ENCODE results near the gene AKAP8. TPM values are rescaled to one million over a fixed set of nuclear protein-coding genes. Genes with fewer than 3 reads are reported as not detected.
"Not testable (repeated sequence)": the region's sequence is repeated elsewhere in the genome, so short reads cannot be mapped to it uniquely, and the experiment has no call there.

The AKAP8 gene
- total RNA-seq, 1 experiment from 2014 or later: 50.8 TPM

- DNase-seq (ENCODE audit: low read depth, low spot score) (no peak), ATAC-seq (no peak)
- in situ Hi-C loops (cut with HindIII; ENCODE audit: low pct_unique_long_range_greater_than_20kb, low sequenced_read_pairs): no loop called here
- CTCF ChIA-PET: no interaction called here
- intact Hi-C loops (cut with micrococcal nuclease; ENCODE audit: unreplicated experiment): no loop called here
- Histone ChIP-seq H3K36me3 (ENCODE audit: control insufficient read depth, insufficient read depth, low read length) (no peaks in the 10 kb centered on the region; the same call in 1 of the 2 replicates), H3K27me3 (ENCODE audit: control insufficient read depth, insufficient read depth, low read length) (no peaks in the 10 kb centered on the region), H3K4me1 (ENCODE audit: control insufficient read depth, insufficient read depth, low read length) (no peaks in the 10 kb centered on the region), H3K27ac (ENCODE audit: low read length) (no peak overlapping the region), H3K4me3 (ENCODE audit: low read depth in 2 of 2, low read length in 2 of 2) (no peak overlapping the region), H3K9me3 (ENCODE audit: control insufficient read depth, insufficient read depth, low read depth, low read length) (no peaks in the 10 kb centered on the region)
- TF ChIP-seq REST (IDR thresholded peaks at IDR 0.05; ENCODE audit: insufficient read depth in 1 of 2, low read depth in 2 of 2, low read length in 1 of 2): no peak
- no peak for TF ChIP-seq SIN3A (IDR thresholded peaks at IDR 0.05; ENCODE audit: borderline replicate concordance, insufficient read depth, low read depth, low read length)
- no peak for TF ChIP-seq TCF7L2 (IDR thresholded peaks at IDR 0.05; ENCODE audit: low read depth, low read length)
- BruUV-seq (replicated peaks): no TSS peak
- POLR2A ChIA-PET: no interaction called here
Observed at GRCh38 chr19:15397236-15397635, 17.6 kb upstream of the AKAP8 start.

GRCh38 chr19:15396436-15396835, 16.8 kb upstream of the AKAP8 start:
- in situ Hi-C loops (cut with HindIII; ENCODE audit: low pct_unique_long_range_greater_than_20kb, low sequenced_read_pairs) (no loop called here), intact Hi-C loops (cut with micrococcal nuclease; ENCODE audit: unreplicated experiment) (no loop called here)
- Histone ChIP-seq H3K36me3 (ENCODE audit: control insufficient read depth, insufficient read depth, low read length) (no peaks in the 10 kb centered on the region; the same call in 1 of the 2 replicates), H3K27me3 (ENCODE audit: control insufficient read depth, insufficient read depth, low read length) (no peaks in the 10 kb centered on the region), H3K4me1 (ENCODE audit: control insufficient read depth, insufficient read depth, low read length) (no peaks in the 10 kb centered on the region), H3K27ac (ENCODE audit: low read length) (no peak overlapping the region), H3K9me3 (ENCODE audit: control insufficient read depth, insufficient read depth, low read depth, low read length) (no peaks in the 10 kb centered on the region), H3K4me3 (ENCODE audit: low read depth in 2 of 2, low read length in 2 of 2) (no peak overlapping the region)
- ATAC-seq: no peak
- BruUV-seq (replicated peaks): no TSS peak
- CTCF ChIA-PET: no interaction called here
- TF ChIP-seq REST (IDR thresholded peaks at IDR 0.05; ENCODE audit: insufficient read depth in 1 of 2, low read depth in 2 of 2, low read length in 1 of 2): no peak
- TF ChIP-seq SIN3A (IDR thresholded peaks at IDR 0.05; ENCODE audit: borderline replicate concordance, insufficient read depth, low read depth, low read length): no peak
- TF ChIP-seq TCF7L2 (IDR thresholded peaks at IDR 0.05; ENCODE audit: low read depth, low read length): no peak
- TF ChIP-seq POLR2AphosphoS5 (IDR thresholded peaks at IDR 0.05; ENCODE audit: low read depth, low read length): no peak
- TF ChIP-seq CTCF (IDR thresholded peaks at IDR 0.05): no peak
- no peak for DNase-seq (ENCODE audit: low read depth, low spot score)
- POLR2A ChIA-PET: no interaction called here

- in situ Hi-C loops (cut with HindIII; ENCODE audit: low pct_unique_long_range_greater_than_20kb, low sequenced_read_pairs); H3K4me3 ChIP-seq (ENCODE audit: low read depth in 2 of 2, low read length in 2 of 2); H3K36me3 ChIP-seq (ENCODE audit: control insufficient read depth, insufficient read depth, low read length); POLR2A ChIA-PET; CTCF ChIA-PET; intact Hi-C loops (cut with micrococcal nuclease; ENCODE audit: unreplicated experiment); H3K27me3 ChIP-seq (ENCODE audit: control insufficient read depth, insufficient read depth, low read length); H3K9me3 ChIP-seq (ENCODE audit: control insufficient read depth, insufficient read depth, low read depth, low read length); DNase-seq (ENCODE audit: low read depth, low spot score); H3K27ac ChIP-seq (ENCODE audit: low read length); ATAC-seq; H3K4me1 ChIP-seq (ENCODE audit: control insufficient read depth, insufficient read depth, low read length); BruUV-seq (replicated peaks): not testable (repeated sequence)
Observed at GRCh38 chr19:15395251-15395650, 15.7 kb upstream of the AKAP8 start.
